HepG2 (cell line): ENCODE data around the gene ST14. TPM values are rescaled to one million over a fixed set of nuclear protein-coding genes. Genes with fewer than 3 reads are reported as not detected.

ENCODE experiments used
- CHCHD3 ChIP-seq: sonication (generic); formaldehyde crosslinking; IDR thresholded peaks from 2 replicates; pipeline ENCODE4 v1.8.0; 2022; ENCODE audit warnings: mild to moderate bottlenecking, missing genetic modification reagents, moderate library complexity
- CHD4 ChIP-seq: fragments of 200-600 bp; sonication (generic); IDR thresholded peaks from 2 replicates; pipeline ENCODE4 v1.7.0; 2017; ENCODE audit warnings: mild to moderate bottlenecking, low read length, borderline replicate concordance
- MLXIP ChIP-seq: sonication (generic); formaldehyde crosslinking; IDR thresholded peaks from 2 replicates; pipeline ENCODE4 v1.9.0; 2021; ENCODE audit warnings: missing genetic modification reagents, borderline replicate concordance
- NFE2 ChIP-seq: sonication (generic); formaldehyde crosslinking; IDR thresholded peaks from 2 replicates; pipeline ENCODE4 v1.4.0; 2020; ENCODE audit warnings: missing genetic modification reagents
- RAD21 ChIP-seq: fragments of 450-650 bp; formaldehyde crosslinking; IDR thresholded peaks from 2 replicates; pipeline ENCODE4 v1.5.0; 2020; ENCODE audit warnings: mild to moderate bottlenecking
- SAP130 ChIP-seq: IDR thresholded peaks from 2 replicates; pipeline ENCODE4 v1.6.1; 2016; ENCODE audit warnings: low read depth
- SMAD9 ChIP-seq: sonication (generic); formaldehyde crosslinking; IDR thresholded peaks from 2 replicates; pipeline ENCODE4 v1.5.1; 2020; ENCODE audit warnings: mild to moderate bottlenecking, missing genetic modification reagents
- SMC3 ChIP-seq: IDR thresholded peaks from 2 replicates; pipeline ENCODE4 v1.6.1; 2011; ENCODE audit warnings: low read length, improper control_type of control experiment
- ZKSCAN1 ChIP-seq: fragments of 150-350 bp; IDR thresholded peaks from 2 replicates; pipeline ENCODE4 v1.6.1; 2014; ENCODE audit warnings: low read length
- ZNF451 ChIP-seq: sonication (generic); formaldehyde crosslinking; IDR thresholded peaks from 2 replicates; pipeline ENCODE4 v1.5.0; 2020; ENCODE audit warnings: mild to moderate bottlenecking, missing genetic modification reagents
- polyA plus RNA-seq, 8 experiments: library from polyadenylated mRNA; depleted of rRNA in 3 of 8; stranded (reverse) in 7 of 8; unstranded in 1 of 8; fragments of >200 nt; fragmentation: Illumina TruSeq in 4 of 8; extraction: Trizol in 4 of 8; gene quantifications; 2 replicates each; pipeline versions ENCODE4 v1.2.1 to v1.2.3, GENCODE V29; 2011 to 2016; ENCODE audit warnings: low read depth in 4 of 8, missing spikeins in 1 of 8, mixed read lengths in 1 of 8; ENCODE audit not compliant: insufficient read depth in 1 of 8
- total RNA-seq, 5 experiments: library from RNA; depleted of rRNA; stranded (reverse); fragments of >200 nt; fragmentation: Illumina TruSeq; extraction: Trizol; gene quantifications; 2 replicates each; pipeline ENCODE4 v1.2.3, GENCODE V29; 2016; ENCODE audit warnings: low read depth in 1 of 5
- TF ChIP-seq, protein P1 (sequence below): sonication (generic); formaldehyde crosslinking; IDR thresholded peaks from 2 replicates; pipeline ENCODE4 v1.4.0; 2020; ENCODE audit warnings: missing genetic modification reagents

The ST14 gene
- total and polyA plus RNA-seq, 2 of the 13 experiments (the other 11 are each of a cell fraction or from before 2014, with no cell fraction given): 0.88 to 1.4 TPM

DNA sequence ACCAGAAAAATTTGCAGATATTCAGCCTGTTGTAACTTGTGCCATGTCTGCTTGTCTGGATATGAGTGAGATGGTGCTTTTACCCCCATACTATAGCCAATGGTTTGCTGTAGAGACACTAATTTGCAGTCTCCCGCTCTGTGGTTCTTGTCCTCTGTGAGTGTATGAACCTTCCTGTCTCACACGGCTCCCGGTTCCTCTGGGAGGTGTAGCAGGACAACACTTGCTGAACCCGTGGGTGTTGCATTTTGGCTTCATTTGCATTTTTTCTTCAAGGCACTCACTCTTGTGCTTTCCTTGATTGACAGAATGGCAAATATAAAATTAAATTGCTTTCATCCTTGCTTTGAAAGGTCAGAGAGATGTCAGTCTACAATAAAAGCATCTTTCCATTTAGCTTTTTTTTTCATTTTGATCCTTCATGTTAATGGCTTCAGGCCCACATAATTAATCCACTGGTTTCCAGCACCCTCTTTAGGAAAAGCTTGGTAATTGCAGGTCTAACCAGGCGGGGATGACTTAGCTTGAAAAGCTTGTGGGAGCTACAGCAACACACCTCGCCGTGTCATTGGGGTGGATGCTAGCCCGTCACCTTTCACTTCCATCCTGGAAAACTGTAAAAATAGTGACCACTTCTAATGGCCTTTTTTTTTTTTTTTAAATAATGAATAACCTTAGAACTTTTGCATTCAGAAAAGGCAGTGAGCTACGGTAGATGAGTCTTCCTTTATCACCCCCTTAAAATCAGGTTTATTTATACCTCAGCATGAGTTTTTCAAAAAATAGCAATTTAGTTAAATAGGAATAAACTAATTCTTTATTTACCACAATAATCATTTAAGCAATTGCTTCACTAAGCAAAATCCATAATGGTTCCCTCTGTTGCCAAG lies 27.4 kb upstream of the ST14 start (continued):
- TF ChIP-seq RAD21 (CRISPR knock-in tag) (peak; percentile 65), CHCHD3 (no peak), SMAD9 (CRISPR knock-in tag) (0 out of 2 replicates have a peak, but pooled peaks have one; percentile 39), NFE2 (peak; percentile 62; the same call in 1 of the 2 replicates), ZKSCAN1 (no peak), SAP130 (CRISPR knock-in tag) (peak; percentile 19; the same call in 1 of the 2 replicates), CHD4 (no peak), SMC3 (peak; percentile 86), ZNF451 (CRISPR knock-in tag) (no peak), MLXIP (CRISPR knock-in tag) (no peak)
- TF ChIP-seq, protein P1, sequence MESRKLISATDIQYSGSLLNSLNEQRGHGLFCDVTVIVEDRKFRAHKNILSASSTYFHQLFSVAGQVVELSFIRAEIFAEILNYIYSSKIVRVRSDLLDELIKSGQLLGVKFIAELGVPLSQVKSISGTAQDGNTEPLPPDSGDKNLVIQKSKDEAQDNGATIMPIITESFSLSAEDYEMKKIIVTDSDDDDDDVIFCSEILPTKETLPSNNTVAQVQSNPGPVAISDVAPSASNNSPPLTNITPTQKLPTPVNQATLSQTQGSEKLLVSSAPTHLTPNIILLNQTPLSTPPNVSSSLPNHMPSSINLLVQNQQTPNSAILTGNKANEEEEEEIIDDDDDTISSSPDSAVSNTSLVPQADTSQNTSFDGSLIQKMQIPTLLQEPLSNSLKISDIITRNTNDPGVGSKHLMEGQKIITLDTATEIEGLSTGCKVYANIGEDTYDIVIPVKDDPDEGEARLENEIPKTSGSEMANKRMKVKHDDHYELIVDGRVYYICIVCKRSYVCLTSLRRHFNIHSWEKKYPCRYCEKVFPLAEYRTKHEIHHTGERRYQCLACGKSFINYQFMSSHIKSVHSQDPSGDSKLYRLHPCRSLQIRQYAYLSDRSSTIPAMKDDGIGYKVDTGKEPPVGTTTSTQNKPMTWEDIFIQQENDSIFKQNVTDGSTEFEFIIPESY (CRISPR knock-in tag): peak; percentile 36; the same call in 1 of the 2 replicates
- TF ChIP-seq, all 625 proteins: peak for 13
